Measurements from ENCODE around the gene TPK1.

The TPK1 gene

DNA sequence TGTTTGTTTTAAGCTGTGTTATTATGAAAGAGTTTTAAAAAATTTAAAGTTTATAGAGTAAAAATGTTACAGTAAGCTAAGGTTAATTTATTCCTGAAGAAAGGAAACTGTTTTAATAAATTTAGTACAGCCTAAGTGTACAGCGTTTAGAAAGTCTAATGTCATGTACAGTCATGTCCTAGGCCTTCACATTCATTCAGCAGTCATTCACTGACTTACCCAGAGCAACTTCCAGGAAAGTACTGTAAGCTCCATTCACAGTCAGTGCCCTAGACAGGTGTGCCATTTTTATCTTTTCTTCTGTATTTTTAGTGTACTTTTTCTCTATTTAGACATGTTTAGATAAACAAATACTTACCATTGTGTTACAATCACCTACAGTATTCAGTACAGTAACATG is 126.8 kb downstream of the TPK1 start:
- Histone ChIP-seq H4K8ac (ENCODE audit: low read length) (no peak overlapping the region), H2AFZ (ENCODE audit: low read depth, low read length) (no peak overlapping the region), H2BK15ac (ENCODE audit: low read depth, poor library complexity, severe bottlenecking) (no peak overlapping the region), H2AK5ac (ENCODE audit: low read length, severe bottlenecking) (no peak overlapping the region), H3K4me2 (ENCODE audit: low read length, poor library complexity, severe bottlenecking) (no peak overlapping the region), H2BK120ac (ENCODE audit: low read depth, low read length) (no peak overlapping the region), H3K14ac (ENCODE audit: low read length in 2 of 2) (no peak overlapping the region), H3K4me3 (ENCODE audit: insufficient read depth in 1 of 2, low read depth in 1 of 2, low read length in 2 of 2) (no peak overlapping the region), H2BK12ac (ENCODE audit: low read length in 2 of 2) (no peak overlapping the region), H3K79me1 (replicated peaks; ENCODE audit: low read length, poor library complexity, severe bottlenecking) (no peaks in the 10 kb centered on the region), H3K27ac (ENCODE audit: low read length, poor library complexity, severe bottlenecking) (no peak overlapping the region), H2BK5ac (ENCODE audit: low read depth, low read length, poor library complexity, severe bottlenecking) (no peak overlapping the region), H3K36me3 (ENCODE audit: control insufficient read depth in 1 of 2, insufficient read depth in 2 of 2, low read depth in 1 of 2, low read length in 2 of 2) (no peaks in the 10 kb centered on the region), H3K27me3 (ENCODE audit: control insufficient read depth in 1 of 2, insufficient read depth in 1 of 2, low read length in 2 of 2) (no peaks in the 10 kb centered on the region), H3K9ac (ENCODE audit: low read length) (no peak overlapping the region), H4K91ac (ENCODE audit: low read length) (no peak overlapping the region), H3K4ac (ENCODE audit: low read depth in 1 of 2, low read length in 2 of 2) (no peak overlapping the region), H3K4me1 (ENCODE audit: control insufficient read depth, insufficient read depth, low read depth, low read length) (no peaks in the 10 kb centered on the region), H3K23ac (ENCODE audit: low read length in 2 of 2) (no peak overlapping the region), H3K18ac (ENCODE audit: low read depth in 1 of 2, low read length in 2 of 2) (no peak overlapping the region), H3K9me3 (ENCODE audit: control insufficient read depth, low read length) (no peaks in the 10 kb centered on the region)
- DNase-seq: no peak
- 70% methylated on average over 1 of the region's 1 CpG for WGBS

DNA sequence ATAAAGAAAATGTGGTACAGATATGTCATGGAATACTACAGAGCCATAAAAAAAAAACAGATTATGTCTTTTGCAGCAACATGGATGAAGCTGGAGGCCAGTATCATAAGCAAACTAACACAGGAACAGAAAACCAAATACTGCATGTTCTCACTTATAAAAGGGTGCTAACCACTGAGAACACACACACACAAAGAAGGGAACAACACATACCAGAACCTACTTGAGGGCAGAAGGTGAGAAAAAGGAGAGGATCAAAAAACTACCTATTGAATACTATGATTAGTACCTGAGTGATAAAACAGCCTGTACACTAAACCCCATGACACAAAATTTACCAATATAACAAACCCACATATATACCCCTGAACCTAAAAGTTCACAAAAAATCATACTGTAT is 144.6 kb downstream of the TPK1 start:
- H2BK15ac ChIP-seq (ENCODE audit: low read depth, poor library complexity, severe bottlenecking): no peak overlapping the region
- H2AFZ ChIP-seq (ENCODE audit: low read depth, low read length): no peak overlapping the region
- no peaks in the 10 kb centered on the region for H3K27me3 ChIP-seq (ENCODE audit: control insufficient read depth in 1 of 2, insufficient read depth in 1 of 2, low read length in 2 of 2)
- no peak overlapping the region for H3K4me3 ChIP-seq (ENCODE audit: insufficient read depth in 1 of 2, low read depth in 1 of 2, low read length in 2 of 2)
- H2AK5ac ChIP-seq (ENCODE audit: low read length, severe bottlenecking): no peak overlapping the region
- H2BK120ac ChIP-seq (ENCODE audit: low read depth, low read length): no peak overlapping the region
- H2BK12ac ChIP-seq (ENCODE audit: low read length in 2 of 2): no peak overlapping the region
- H3K18ac ChIP-seq (ENCODE audit: low read depth in 1 of 2, low read length in 2 of 2): no peak overlapping the region
- H3K4me1 ChIP-seq (ENCODE audit: control insufficient read depth, insufficient read depth, low read depth, low read length): no peaks in the 10 kb centered on the region
- H3K9ac ChIP-seq (ENCODE audit: low read length): no peak overlapping the region
- no peak overlapping the region for H3K14ac ChIP-seq (ENCODE audit: low read length in 2 of 2)
- no peak overlapping the region for H3K4me2 ChIP-seq (ENCODE audit: low read length, poor library complexity, severe bottlenecking)
- H2BK5ac ChIP-seq (ENCODE audit: low read depth, low read length, poor library complexity, severe bottlenecking): no peak overlapping the region
- no peak overlapping the region for H4K91ac ChIP-seq (ENCODE audit: low read length)
- no peaks in the 10 kb centered on the region for H3K79me1 ChIP-seq (replicated peaks; ENCODE audit: low read length, poor library complexity, severe bottlenecking)
- no peak for DNase-seq
- no peak overlapping the region for H3K23ac ChIP-seq (ENCODE audit: low read length in 2 of 2)
- no peak overlapping the region for H3K4ac ChIP-seq (ENCODE audit: low read depth in 1 of 2, low read length in 2 of 2)
- no peak overlapping the region for H4K8ac ChIP-seq (ENCODE audit: low read length)
- no peak overlapping the region for H3K27ac ChIP-seq (ENCODE audit: low read length, poor library complexity, severe bottlenecking)
- H3K9me3 ChIP-seq (ENCODE audit: control insufficient read depth, low read length): no peaks in the 10 kb centered on the region
- no peaks in the 10 kb centered on the region for H3K36me3 ChIP-seq (ENCODE audit: control insufficient read depth in 1 of 2, insufficient read depth in 2 of 2, low read depth in 1 of 2, low read length in 2 of 2)

DNA sequence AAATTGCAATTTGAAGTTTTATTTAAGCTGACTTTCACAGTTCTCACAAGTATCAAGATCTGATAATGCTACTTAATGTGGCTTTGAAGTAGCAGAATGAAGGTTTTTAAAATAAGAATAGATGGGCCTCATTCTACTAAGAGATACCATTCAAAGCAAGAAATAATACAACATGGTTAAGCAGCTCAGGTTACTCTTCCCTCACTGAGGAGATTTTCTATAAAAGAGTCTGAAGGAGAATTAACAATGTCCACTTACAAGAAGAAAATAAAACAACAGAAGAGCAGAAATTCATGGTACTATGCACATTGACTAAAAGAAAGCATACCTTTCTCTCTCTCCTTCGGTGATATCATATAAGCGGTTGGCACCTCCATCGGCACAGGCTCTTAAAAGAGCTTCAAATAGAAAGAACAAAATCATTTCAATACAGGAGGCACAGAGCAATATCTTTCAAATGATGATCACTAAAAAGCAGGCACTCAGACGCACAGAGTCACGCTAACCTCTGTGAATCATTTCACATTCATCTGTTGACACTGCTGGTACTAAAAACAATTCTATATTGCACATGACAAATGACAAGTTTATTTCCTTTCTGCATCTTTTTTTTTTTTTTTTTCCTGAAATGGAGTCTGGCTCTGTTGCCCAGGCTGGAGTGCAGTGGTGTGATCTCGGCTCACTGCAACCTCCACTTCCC is 153.1 kb downstream of the TPK1 start:
- no peak overlapping the region for H2AFZ ChIP-seq (ENCODE audit: low read depth, low read length)
- H3K4me2 ChIP-seq (ENCODE audit: low read length, poor library complexity, severe bottlenecking): no peak overlapping the region
- H4K91ac ChIP-seq (ENCODE audit: low read length): no peak overlapping the region
- no peak overlapping the region for H3K14ac ChIP-seq (ENCODE audit: low read length in 2 of 2)
- H4K8ac ChIP-seq (ENCODE audit: low read length): no peak overlapping the region
- no peak overlapping the region for H3K18ac ChIP-seq (ENCODE audit: low read depth in 1 of 2, low read length in 2 of 2)
- no peaks in the 10 kb centered on the region for H3K4me1 ChIP-seq (ENCODE audit: control insufficient read depth, insufficient read depth, low read depth, low read length)
- no peak overlapping the region for H2BK15ac ChIP-seq (ENCODE audit: low read depth, poor library complexity, severe bottlenecking)
- no peak overlapping the region for H2BK12ac ChIP-seq (ENCODE audit: low read length in 2 of 2)
- H3K23ac ChIP-seq (ENCODE audit: low read length in 2 of 2): no peak overlapping the region
- H3K9ac ChIP-seq (ENCODE audit: low read length): no peak overlapping the region
- no peak overlapping the region for H2BK120ac ChIP-seq (ENCODE audit: low read depth, low read length)
- no peak overlapping the region for H2BK5ac ChIP-seq (ENCODE audit: low read depth, low read length, poor library complexity, severe bottlenecking)
- no peak overlapping the region for H2AK5ac ChIP-seq (ENCODE audit: low read length, severe bottlenecking)
- no peak overlapping the region for H3K27ac ChIP-seq (ENCODE audit: low read length, poor library complexity, severe bottlenecking)
- H3K4ac ChIP-seq (ENCODE audit: low read depth in 1 of 2, low read length in 2 of 2): no peak overlapping the region
- WGBS: 89% methylated on average over 6 of the region's 6 CpGs
- H3K27me3 ChIP-seq (ENCODE audit: control insufficient read depth in 1 of 2, insufficient read depth in 1 of 2, low read length in 2 of 2): no peaks in the 10 kb centered on the region
- no peaks in the 10 kb centered on the region for H3K9me3 ChIP-seq (ENCODE audit: control insufficient read depth, low read length)
- H3K79me1 ChIP-seq (replicated peaks; ENCODE audit: low read length, poor library complexity, severe bottlenecking): no peaks in the 10 kb centered on the region
- no peaks in the 10 kb centered on the region for H3K36me3 ChIP-seq (ENCODE audit: control insufficient read depth in 1 of 2, insufficient read depth in 2 of 2, low read depth in 1 of 2, low read length in 2 of 2)
- DNase-seq: no peak
- no peak overlapping the region for H3K4me3 ChIP-seq (ENCODE audit: insufficient read depth in 1 of 2, low read depth in 1 of 2, low read length in 2 of 2)

DNA sequence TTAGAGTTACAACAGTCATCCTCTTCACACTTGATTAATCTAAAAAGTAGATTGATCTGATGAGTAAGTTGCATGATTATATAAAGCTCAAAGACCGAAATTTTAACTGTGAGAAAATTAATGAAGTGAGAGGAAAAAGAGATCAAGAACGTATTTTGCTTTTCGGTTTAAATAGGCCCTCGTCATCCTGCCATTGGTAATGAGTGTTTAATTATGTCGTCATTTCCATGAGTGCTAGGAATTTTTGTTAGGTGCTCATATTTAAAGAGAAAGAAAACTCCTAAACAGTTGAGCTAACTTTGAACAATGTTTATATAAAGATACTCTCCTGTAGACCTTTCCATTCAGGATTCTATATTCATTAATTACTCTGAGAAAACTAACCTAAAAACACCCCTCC is 159.4 kb downstream of the TPK1 start:
- 88% methylated on average over 5 of the region's 5 CpGs for WGBS
- Histone ChIP-seq H3K27ac (ENCODE audit: low read length, poor library complexity, severe bottlenecking) (no peak overlapping the region), H3K4me2 (ENCODE audit: low read length, poor library complexity, severe bottlenecking) (no peak overlapping the region), H3K79me1 (replicated peaks; ENCODE audit: low read length, poor library complexity, severe bottlenecking) (no peaks in the 10 kb centered on the region), H3K18ac (ENCODE audit: low read depth in 1 of 2, low read length in 2 of 2) (no peak overlapping the region), H3K9me3 (ENCODE audit: control insufficient read depth, low read length) (no peaks in the 10 kb centered on the region), H2BK5ac (ENCODE audit: low read depth, low read length, poor library complexity, severe bottlenecking) (no peak overlapping the region), H2BK15ac (ENCODE audit: low read depth, poor library complexity, severe bottlenecking) (no peak overlapping the region), H3K23ac (ENCODE audit: low read length in 2 of 2) (no peak overlapping the region), H4K91ac (ENCODE audit: low read length) (no peak overlapping the region), H4K8ac (ENCODE audit: low read length) (no peak overlapping the region), H3K4me1 (ENCODE audit: control insufficient read depth, insufficient read depth, low read depth, low read length) (no peaks in the 10 kb centered on the region), H3K9ac (ENCODE audit: low read length) (no peak overlapping the region), H3K4me3 (ENCODE audit: insufficient read depth in 1 of 2, low read depth in 1 of 2, low read length in 2 of 2) (no peak overlapping the region), H2AK5ac (ENCODE audit: low read length, severe bottlenecking) (no peak overlapping the region), H2BK12ac (ENCODE audit: low read length in 2 of 2) (no peak overlapping the region), H3K36me3 (ENCODE audit: control insufficient read depth in 1 of 2, insufficient read depth in 2 of 2, low read depth in 1 of 2, low read length in 2 of 2) (no peaks in the 10 kb centered on the region), H3K14ac (ENCODE audit: low read length in 2 of 2) (no peak overlapping the region), H3K27me3 (ENCODE audit: control insufficient read depth in 1 of 2, insufficient read depth in 1 of 2, low read length in 2 of 2) (no peaks in the 10 kb centered on the region), H3K4ac (ENCODE audit: low read depth in 1 of 2, low read length in 2 of 2) (no peak overlapping the region), H2BK120ac (ENCODE audit: low read depth, low read length) (no peak overlapping the region), H2AFZ (ENCODE audit: low read depth, low read length) (no peak overlapping the region)
- no peak for DNase-seq

Data from mesenchymal stem cell (in vitro differentiated cells and primary cell).